Thoracic aorta (tissue), 2 donors: Measurements from ENCODE around the gene SOSTDC1. TPM values are rescaled to one million over a fixed set of nuclear protein-coding genes. Genes with fewer than 3 reads are reported as not detected.

ENCODE experiments used
- ATAC-seq: fragments of 150-250 bp; one replicate; pipeline ENCODE4 v1.8.0; 2017; ENCODE audit warnings: low read depth; ENCODE audit not compliant: insufficient number of reproducible peaks, low FRiP score
- DNase-seq: peaks from one replicate; pipeline ENCODE4 v3.0.0-alpha.2; 2020; ENCODE audit warnings: low spot score
- H3K27ac ChIP-seq, 2 donors: fragments of 200-600 bp; sonication (generic); 1 replicate in 1 of 2; 2 replicates in 1 of 2; pipeline ENCODE4 v1.5.1; 2016; ENCODE audit warnings: mild to moderate bottlenecking in 2 of 2, moderate library complexity in 2 of 2
- H3K27me3 ChIP-seq: fragments of 200-600 bp; sonication (generic); replicated peaks from 2 replicates; pipeline ENCODE4 v1.6.0; 2016; ENCODE audit warnings: mild to moderate bottlenecking; ENCODE audit not compliant: insufficient read depth
- H3K36me3 ChIP-seq: fragments of 200-600 bp; sonication (generic); one replicate; pipeline ENCODE4 v1.5.1; 2016
- H3K4me1 ChIP-seq, 2 donors: fragments of 200-600 bp; sonication (generic); 1 replicate in 1 of 2; 2 replicates in 1 of 2; pipeline versions ENCODE4 v1.5.1 to v1.6.0; 2016; ENCODE audit warnings: low read depth in 2 of 2, mild to moderate bottlenecking in 1 of 2; ENCODE audit not compliant: control insufficient read depth in 1 of 2
- H3K4me3 ChIP-seq: fragments of 200-600 bp; sonication (generic); 2 replicates; pipeline ENCODE4 v1.5.1; 2016; ENCODE audit warnings: mild to moderate bottlenecking
- H3K9me3 ChIP-seq: fragments of 200-600 bp; sonication (generic); 2 replicates; pipeline ENCODE4 v1.5.1; 2016
- CTCF ChIP-seq: fragments of 200-600 bp; sonication (generic); IDR thresholded peaks from one replicate; pipeline ENCODE4 v1.5.1; 2019; ENCODE audit warnings: antibody characterized with exemption
- total RNA-seq, 2 donors: library from RNA; depleted of rRNA; stranded (reverse); fragments of >200 nt; gene quantifications; one replicate each; pipeline versions ENCODE4 v1.1.0 to v1.2.3, GENCODE V29; 2016

SOSTDC1 gene
- total RNA-seq, 2 donors from 2014 or later = 0.63 TPM; not detected in 1

DNA sequence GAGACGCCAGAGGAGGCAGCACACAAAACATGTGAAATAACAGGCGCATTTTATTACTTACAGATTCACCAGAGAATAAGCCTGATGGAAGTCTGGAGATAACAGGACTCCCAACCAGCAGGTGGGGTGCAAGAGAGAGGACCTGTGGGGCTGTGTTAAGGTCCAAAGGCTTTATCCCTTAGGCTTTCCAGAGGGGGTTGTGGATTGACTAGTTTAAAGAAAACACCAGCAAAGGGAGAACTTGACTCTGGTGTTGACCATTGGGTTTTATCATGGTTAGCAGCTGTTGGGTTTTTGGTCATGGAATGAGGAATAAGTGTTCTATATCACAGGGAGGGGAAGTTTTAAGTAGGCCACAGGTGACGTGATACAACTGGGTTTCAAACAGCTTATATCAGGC lies 42.6 kb downstream of the SOSTDC1 start:
- no peak overlapping the region for H3K4me3 ChIP-seq
- H3K36me3 ChIP-seq = no peaks in the 10 kb centered on the region
- H3K27me3 ChIP-seq = no peaks in the 10 kb centered on the region
- DNase-seq = no peak
- no peak for TF ChIP-seq CTCF
- H3K27ac ChIP-seq = peak overlapping the region in 1 of 2 donors; percentile 86
- H3K4me1 ChIP-seq = peaks cover 10 to 22% of the 10 kb centered on the region in 2 donors
- no peaks in the 10 kb centered on the region for H3K9me3 ChIP-seq
- ATAC-seq = no peak

DNA sequence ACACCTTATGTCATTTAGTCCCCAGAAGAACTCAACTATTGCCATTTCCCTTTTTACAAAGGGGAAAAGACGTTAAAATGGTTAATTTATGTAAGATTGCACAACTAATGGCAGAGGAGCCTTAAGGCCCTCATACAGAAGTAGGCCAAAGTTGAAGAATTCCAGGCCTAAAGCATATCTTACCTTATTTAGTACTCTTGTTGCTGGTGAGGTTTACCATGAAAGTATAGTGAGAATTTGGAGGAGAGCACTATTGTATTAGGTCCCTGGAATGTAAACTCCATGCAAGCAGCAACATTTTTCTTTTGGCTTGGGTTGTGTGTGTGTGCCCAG lies 43.5 kb downstream of the SOSTDC1 start:
- Histone ChIP-seq H3K9me3 (no peaks in the 10 kb centered on the region), H3K4me3 (peak overlapping the region; percentile 89), H3K36me3 (no peaks in the 10 kb centered on the region), H3K27me3 (no peaks in the 10 kb centered on the region), H3K27ac (peak overlapping the region; percentile 86 to 96), H3K4me1 (peaks cover 10 to 22% of the 10 kb centered on the region in 2 donors)
- no peak for TF ChIP-seq CTCF
- ATAC-seq (no peak), DNase-seq (no peak)

DNA sequence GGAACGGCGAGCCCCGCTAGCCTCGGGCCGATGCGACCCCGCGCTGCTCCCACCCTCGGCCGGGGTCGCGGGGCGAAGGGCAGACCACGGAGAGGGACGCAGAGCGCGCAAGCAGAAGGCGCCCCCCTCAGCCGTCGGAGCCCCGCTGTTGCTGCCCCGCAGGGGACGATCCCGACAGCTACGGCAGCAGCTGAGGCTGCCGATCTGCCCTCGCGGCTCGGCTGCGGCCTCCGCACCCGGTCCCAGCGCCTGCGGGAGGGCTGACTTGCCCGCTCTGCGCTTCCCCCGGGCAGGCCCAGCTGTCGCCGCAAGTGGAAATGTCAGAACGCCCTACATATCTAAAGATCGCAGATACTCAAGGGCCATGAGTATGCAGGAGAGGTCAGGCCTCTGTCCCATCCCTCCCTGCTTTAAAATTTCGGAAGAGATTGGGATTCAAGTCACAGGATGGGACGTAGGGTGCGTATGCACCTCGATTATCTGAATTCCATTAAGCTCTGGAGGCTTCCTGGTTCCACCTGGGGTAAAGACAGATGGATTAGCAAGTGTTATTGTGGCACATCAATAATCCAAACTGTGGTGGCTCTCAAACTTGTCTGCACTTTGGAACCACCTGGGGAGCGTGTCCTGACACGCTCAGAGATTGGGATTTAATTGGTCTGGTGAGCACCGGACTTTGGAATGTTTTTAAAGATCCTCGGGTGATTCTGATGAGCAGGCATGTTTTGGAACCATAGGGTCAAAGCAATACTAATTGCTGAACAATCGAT lies 44.0 kb downstream of the SOSTDC1 start, which contains the start of gene CRPPA:
TSS of gene CRPPA (minus strand) at position 206 of the 770 bp plus-strand sequence. CDS start 216 bp downstream, outside the sequence.
- Histone ChIP-seq H3K4me1 (peaks cover 10 to 22% of the 10 kb centered on the region in 2 donors), H3K9me3 (no peaks in the 10 kb centered on the region), H3K27ac (peak within 1 kb of the TSS; percentile 86 to 96), H3K36me3 (no peaks in the 10 kb centered on the region), H3K27me3 (no peaks in the 10 kb centered on the region), H3K4me3 (peak within 1 kb of the TSS; percentile 89)
- no peak for DNase-seq
- TF ChIP-seq CTCF = no peak
- peak; percentile 59 for ATAC-seq

- Histone ChIP-seq H3K4me1 (peaks cover 10 to 22% of the 10 kb centered on the region in 2 donors), H3K4me3 (peak overlapping the region; percentile 89), H3K9me3 (no peaks in the 10 kb centered on the region), H3K36me3 (no peaks in the 10 kb centered on the region), H3K27me3 (no peaks in the 10 kb centered on the region), H3K27ac (peak overlapping the region; percentile 86 to 96)
- ATAC-seq (peak; percentile 63), DNase-seq (no peak)
- peak; percentile 52 for TF ChIP-seq CTCF
These were observed 44.7 kb downstream of the SOSTDC1 start for GRCh38 chr7:16420649-16421332.

- ATAC-seq (no peak), DNase-seq (no peak)
- no peak for TF ChIP-seq CTCF
- Histone ChIP-seq H3K4me1 (peaks cover 10 to 22% of the 10 kb centered on the region in 2 donors), H3K9me3 (no peaks in the 10 kb centered on the region), H3K4me3 (peak overlapping the region; percentile 89), H3K27ac (peak overlapping the region; percentile 86 to 96), H3K27me3 (no peaks in the 10 kb centered on the region), H3K36me3 (no peaks in the 10 kb centered on the region)
These were observed 45.2 kb downstream of the SOSTDC1 start for GRCh38 chr7:16420329-16420648.
